OCI-LY7 (cell line): ENCODE results near the gene ZKSCAN7.
"Not testable (repeated sequence)": the region's sequence is repeated elsewhere in the genome, so short reads cannot be mapped to it uniquely, and the experiment has no call there.

Experiments
- EZH2phosphoT487 ChIP-seq: fragments of 200-600 bp; sonication (generic); IDR thresholded peaks from 2 replicates; pipeline ENCODE4 v1.6.1; 2018; ENCODE audit warnings: low read depth, borderline replicate concordance, mild to moderate bottlenecking, mixed run types, antibody characterized with exemption, low read length, moderate library complexity, mixed read lengths
- TF ChIP-seq, protein P1 (sequence below): fragments of 200-600 bp; sonication (generic); conservative IDR thresholded peaks from 2 replicates; pipeline ENCODE4 v1.5.1; 2014; ENCODE audit warnings: mild to moderate bottlenecking, antibody characterized with exemption, low read length, moderate library complexity, mixed read lengths

DNA sequence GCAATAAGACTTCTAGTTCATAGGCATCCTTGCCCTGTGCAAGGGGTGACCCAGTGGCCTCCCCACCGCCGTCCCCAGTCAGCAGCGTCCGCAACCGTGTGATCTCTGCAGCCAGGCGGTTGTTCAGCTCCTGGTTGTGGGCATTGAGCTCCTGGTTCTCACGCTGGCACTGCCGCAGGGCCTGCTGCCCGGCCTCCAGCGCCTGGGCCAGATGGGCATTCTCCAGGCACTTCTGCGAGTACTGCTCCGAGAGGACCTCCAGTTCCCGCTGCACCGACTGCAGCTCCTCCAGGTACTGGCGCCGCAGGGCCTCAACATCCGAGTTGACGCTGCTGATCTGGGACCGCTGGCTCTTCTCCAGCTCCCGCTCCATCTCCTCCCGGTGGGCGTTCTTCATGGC, 23.3 kb downstream of the ZKSCAN7 start:
- not testable (repeated sequence) for TF ChIP-seq EZH2phosphoT487
- TF ChIP-seq, protein P1, sequence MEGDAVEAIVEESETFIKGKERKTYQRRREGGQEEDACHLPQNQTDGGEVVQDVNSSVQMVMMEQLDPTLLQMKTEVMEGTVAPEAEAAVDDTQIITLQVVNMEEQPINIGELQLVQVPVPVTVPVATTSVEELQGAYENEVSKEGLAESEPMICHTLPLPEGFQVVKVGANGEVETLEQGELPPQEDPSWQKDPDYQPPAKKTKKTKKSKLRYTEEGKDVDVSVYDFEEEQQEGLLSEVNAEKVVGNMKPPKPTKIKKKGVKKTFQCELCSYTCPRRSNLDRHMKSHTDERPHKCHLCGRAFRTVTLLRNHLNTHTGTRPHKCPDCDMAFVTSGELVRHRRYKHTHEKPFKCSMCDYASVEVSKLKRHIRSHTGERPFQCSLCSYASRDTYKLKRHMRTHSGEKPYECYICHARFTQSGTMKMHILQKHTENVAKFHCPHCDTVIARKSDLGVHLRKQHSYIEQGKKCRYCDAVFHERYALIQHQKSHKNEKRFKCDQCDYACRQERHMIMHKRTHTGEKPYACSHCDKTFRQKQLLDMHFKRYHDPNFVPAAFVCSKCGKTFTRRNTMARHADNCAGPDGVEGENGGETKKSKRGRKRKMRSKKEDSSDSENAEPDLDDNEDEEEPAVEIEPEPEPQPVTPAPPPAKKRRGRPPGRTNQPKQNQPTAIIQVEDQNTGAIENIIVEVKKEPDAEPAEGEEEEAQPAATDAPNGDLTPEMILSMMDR = not testable (repeated sequence)
